GM19463 (cell line): ENCODE data around the gene HBS1L.

Source experiments
- ATAC-seq: cut with Tn5 transposase; IDR thresholded peaks from one replicate; pipeline ENCODE4 v1.9.1; 2021; ENCODE audit warnings: mild to moderate bottlenecking, moderate library complexity; ENCODE audit not compliant: unreplicated experiment

Gene HBS1L

GRCh38 chr6:135054569-135055498, at the start of gene HBS1L:
HBS1L (minus strand) TSS chr6:135054822; CDS start chr6:135054691, 131 bp downstream.
- peak; percentile 98 for ATAC-seq

DNA sequence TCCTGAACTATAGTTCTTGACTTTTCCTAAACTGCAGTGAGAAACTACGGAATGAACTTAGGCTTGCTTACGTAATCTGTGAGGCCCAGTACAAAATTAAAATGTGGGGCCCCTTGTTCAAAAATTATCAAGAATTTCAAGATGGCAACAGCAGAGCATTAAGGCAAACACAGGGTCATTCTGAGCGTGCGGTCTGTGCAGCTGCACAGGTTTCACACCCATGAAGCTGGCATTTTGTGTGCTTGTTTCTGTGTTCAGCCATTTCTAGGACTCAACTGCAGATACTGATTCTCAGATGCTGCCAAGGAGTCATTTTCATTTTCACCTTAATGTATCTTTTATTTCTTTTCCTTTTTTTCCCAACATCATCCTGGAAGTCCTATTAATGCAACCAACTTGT, 49.6 kb upstream of the HBS1L start:
- ATAC-seq: no peak

DNA sequence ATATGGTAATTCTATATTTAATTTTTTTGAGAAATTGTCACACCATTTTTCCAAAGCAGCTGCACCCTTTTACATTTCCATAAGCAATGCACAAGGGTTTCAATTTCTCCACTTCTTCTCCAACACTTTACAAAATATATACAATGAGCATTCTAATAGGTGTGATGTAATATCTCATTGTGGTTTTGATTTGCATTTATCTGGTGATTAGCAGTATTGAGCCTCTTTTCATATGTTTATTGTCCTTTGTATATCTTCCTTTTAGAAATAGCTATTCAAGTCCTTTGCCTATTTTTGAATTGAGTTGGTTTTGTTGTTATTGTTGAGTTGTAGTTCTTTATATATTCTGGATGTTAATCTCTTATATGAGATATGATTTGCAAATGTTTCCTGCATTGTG, 47.6 kb upstream of the HBS1L start:
- no peak for ATAC-seq

- ATAC-seq: no peak
These were observed 42.5 kb upstream of the HBS1L start for GRCh38 chr6:135097172-135097571.

DNA sequence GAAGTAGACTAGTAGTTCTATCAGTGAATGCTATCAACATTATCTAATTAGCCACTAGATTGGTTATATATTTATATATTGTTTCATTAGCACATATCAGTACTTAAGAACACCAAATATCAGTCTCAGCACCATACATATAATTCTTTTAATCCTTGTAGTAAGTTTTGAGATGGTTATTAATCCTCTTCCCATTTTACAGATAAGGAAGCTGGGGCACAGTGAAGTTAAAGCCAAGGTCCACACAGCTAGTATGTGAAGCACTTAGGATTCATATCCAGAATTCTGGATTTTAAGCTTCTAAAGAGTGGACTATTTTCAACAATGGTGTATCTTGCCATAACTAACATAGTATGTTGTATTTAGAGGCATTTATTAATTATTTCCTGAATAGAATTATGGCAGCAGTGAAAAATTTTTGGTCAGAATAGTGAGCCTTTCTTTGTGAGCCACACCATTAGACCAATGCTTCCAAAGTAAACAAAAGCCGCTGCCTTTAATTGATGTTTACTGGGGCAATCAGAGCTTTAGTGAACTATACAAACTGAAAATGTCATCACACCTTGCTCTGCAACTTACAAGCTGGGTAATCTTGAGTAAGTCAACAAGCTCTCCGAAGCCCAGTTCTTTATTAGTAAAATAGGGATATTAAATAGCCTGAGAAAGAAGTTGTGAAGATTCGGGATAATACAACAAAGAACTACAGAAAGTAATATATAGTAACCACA, 41.9 kb upstream of the HBS1L start:
- ATAC-seq: no peak

- no peak for ATAC-seq
These were observed 41.1 kb upstream of the HBS1L start for GRCh38 chr6:135095716-135096115.

GRCh38 chr6:135094403-135094821, 39.8 kb upstream of the HBS1L start:
- ATAC-seq: peak; percentile 65

DNA sequence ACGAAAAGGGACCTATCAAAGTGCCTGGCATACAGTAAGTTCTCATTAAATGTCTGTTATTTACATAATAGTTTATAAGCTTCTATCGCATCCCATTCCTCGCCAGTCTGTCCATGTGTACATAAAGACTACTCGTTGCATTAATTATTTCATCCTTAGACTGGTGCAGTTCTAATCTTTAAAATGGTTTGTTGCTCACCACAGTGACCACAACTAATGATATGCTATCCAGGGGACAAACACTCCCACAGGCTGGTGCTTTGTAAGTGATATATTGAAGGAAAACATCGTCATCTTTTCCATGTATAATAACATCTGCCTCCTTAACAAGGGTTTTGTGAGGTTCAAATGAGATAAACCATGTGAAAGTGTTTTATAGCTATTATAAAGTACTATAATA, 39.0 kb upstream of the HBS1L start:
- ATAC-seq: no peak

DNA sequence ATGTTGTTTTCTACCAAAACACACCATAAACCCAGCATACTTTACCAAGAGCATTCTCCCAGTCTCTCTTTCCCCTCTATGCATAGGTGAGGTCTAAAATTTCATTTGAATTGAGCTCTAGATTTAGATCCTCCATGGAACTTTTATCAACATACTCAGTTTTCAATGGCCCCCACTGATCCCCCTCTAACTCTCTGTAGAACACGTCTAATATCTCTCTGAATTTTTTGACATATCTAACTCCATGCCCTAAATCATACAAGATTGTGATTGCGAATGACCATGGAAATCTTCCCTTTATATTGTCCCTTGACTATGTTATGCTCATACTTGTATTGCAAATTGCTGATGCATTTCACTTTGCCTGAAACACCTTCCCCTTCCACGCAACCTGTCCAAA, 38.1 kb upstream of the HBS1L start:
- ATAC-seq: no peak

DNA sequence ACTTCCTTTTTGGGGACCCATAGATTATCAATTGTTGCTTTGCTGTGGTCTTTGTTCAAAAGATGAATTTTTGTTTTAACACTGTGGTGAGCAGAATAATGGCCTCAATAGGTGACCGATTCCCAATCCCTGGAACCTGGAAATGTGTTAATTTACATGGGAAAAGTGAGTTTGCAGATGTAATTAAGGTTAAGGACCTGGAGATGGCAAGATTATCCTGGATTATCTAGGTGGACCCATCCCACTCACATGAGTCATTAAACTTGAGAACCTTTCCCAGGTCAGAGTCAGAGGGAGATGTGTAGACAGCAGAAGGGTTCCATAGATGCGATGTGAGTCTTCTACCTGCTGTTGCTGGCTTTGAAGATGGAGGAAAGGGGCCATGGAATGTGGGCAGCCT, 36.2 kb upstream of the HBS1L start:
- no peak for ATAC-seq

GRCh38 chr6:135089901-135090300, 35.3 kb upstream of the HBS1L start:
- no peak for ATAC-seq

GRCh38 chr6:135088818-135089809, 34.5 kb upstream of the HBS1L start:
- ATAC-seq: peak; percentile 74

- ATAC-seq: peak; percentile 1
These were observed 33.7 kb upstream of the HBS1L start for GRCh38 chr6:135088281-135088680.

DNA sequence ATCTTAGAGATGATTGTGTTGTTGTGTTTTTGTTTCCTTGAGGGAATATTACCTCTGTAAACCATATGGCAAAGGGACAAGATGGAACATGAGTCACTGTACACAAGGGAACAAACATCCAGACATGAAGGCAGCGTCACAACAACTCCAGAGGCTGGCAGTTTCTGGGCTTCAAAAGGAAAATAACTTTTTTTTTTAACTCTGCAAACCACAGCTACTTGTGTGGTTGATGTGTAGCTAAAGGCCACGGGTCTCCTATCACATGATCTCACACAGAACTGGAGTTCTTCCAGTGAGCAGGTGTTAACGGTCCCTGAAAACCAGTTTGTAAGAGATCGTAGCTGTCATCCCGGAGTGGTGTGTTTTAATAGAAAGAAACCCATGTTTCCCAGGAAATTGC, 33.2 kb upstream of the HBS1L start:
- peak; percentile 32 for ATAC-seq

DNA sequence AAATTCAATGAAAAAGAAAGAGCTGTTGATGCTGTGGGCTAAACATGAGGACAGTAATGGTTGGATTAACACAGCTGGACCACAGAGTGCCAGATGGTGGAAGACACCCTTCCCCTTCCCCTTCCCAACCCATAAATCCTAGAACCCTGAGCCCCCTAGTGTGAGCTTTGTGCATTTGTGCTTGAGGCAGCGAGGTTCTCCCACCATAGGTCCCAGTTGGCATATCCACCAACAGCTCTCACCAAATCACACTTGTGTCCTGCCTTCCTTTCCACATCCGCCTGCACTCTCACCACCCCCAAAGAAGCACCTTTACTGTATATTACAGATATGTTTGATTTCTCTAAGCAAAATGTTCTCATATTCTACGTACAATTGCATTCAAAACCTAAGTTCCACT, 32.8 kb upstream of the HBS1L start:
- no peak for ATAC-seq

DNA sequence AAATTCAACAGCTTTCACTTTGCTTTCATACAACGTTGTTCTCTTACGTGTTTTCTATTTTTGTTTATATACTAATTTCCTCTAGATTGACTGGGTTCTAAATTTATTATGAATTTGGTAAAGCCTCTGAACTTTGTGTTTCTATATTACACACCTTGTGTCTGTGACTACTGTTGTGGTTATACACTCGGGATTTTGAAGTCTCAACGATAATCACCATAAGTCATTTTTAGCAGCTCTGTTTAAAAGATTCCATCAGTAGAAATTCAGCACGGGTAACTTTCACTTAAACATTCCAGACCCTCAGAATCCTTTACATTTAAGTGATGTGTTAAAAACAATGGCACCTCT, 31.8 kb upstream of the HBS1L start:
- no peak for ATAC-seq

DNA sequence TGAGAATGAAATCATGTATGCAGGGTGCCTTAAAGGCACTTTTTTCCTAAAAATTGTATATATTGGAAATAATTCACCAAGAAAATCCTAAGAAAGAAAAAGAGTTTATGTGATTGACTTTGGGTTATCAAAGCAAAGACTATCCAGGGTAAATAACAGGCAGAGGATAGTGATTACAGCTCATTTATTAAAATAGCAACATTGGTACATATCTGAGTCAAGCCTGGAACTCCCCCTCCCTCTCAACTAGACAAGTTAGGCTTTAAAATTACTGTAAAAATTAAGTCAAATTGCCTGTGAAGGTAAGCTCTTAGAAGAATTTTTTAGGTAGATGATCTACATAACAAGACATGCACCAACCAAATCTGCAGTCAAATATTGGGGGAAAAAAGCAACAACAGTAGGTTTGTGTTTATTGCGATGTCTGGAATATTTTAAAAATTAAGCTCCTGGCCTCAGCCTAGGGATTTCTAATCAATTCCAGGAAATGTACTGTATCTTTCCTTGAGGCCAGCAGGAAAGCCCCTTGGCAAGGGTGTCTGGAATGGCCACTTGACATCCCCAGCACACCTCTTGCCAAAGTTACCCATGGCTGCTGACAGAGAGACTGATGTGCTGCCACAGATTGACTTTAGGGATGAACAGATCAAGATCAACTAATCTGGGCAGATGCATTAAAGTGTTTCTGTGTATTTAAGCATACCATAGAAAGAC, 31.2 kb upstream of the HBS1L start:
- ATAC-seq: no peak

- ATAC-seq: no peak
These were observed 30.3 kb upstream of the HBS1L start for GRCh38 chr6:135084916-135085269.

DNA sequence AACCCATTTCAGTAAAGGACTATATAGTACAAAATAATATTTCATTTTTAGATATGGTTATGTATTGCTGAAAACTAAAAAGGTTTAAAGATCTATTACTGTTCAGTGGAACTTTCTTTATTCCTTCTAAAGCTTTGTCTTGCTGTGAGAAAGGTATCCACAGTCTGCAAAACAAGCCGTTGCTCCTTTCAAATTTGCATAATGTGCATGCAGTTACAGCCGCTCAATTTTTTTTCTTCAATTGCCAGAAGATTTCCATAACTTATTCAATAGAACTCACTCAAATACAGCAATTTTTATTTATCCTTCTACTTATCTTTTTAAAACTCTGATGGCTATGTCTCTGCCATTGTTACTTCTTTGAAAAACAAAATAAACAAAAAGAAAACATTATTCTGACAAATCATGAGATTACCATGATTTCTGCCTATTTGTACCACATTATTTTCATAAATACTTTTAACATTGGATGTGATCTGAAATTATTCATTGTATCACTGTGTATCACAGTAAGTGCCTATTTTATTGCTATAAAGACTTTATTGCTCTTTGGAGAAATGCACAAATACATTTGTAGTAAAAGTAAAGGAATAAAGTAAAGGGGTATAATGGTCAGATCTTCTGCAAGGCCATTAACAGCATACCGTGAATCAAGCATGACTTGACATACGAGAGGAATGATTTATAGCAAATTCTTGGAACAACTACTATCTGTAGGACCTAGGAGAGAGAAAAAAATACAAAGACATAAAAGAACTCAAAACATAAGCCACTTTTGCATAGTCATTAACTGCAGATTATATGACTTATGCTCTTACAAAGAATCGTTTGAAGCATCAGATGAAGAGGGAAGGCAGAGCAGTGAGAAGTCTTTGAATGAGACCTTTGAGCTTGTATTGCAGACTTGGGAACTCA, 29.6 kb upstream of the HBS1L start:
- no peak for ATAC-seq
